HCT116 (cell line): Measurements from ENCODE around the gene VASN. TPM values are rescaled to one million over a fixed set of nuclear protein-coding genes. Genes with fewer than 3 reads are reported as not detected.

Experiments used
- ATAC-seq: fragments of 200-7000 bp; cut with Tn5 transposase; 2 replicates; pipeline ENCODE4 v1.9.1; 2020; ENCODE audit warnings: mild to moderate bottlenecking, moderate library complexity
- BruUV-seq: library from RNA; stranded (reverse); fragments of 400-500 nt; replicated peaks from 2 replicates; lab custom pipeline; 2021; lab: Mats Ljungman, UMichigan
- CTCF ChIA-PET: fragments of 300-600 bp; sonication (Branson Sonifier 250); formaldehyde crosslinking; loops from one replicate; lab custom pipeline; 2021; ENCODE audit warnings: antibody characterized with exemption; lab: Charles Lee
- POLR2A ChIA-PET: fragments of 300-600, 350-600 bp; sonication (Branson Sonifier 250); formaldehyde crosslinking; loops from one replicate; lab custom pipeline; 2021; ENCODE audit warnings: antibody characterized with exemption; lab: Charles Lee
- RAD21 ChIA-PET, 2 experiments: fragments of 300-600 bp; sonication (Branson Sonifier 250); formaldehyde crosslinking; loops; one replicate each; lab custom pipeline; 2023; ENCODE audit warnings: low total read pairs in 2 of 2; ENCODE audit not compliant: uncharacterized antibody in 2 of 2, unreplicated experiment in 2 of 2, low non-redundant PET in 1 of 2; lab: Charles Lee
- DNase-seq: peaks from one replicate; pipeline ENCODE4 v3.0.0-alpha.2; 2010; ENCODE audit warnings: low read depth, low spot score
- H2AFZ ChIP-seq: fragments of 200-600 bp; shearing (Covaris generic), sonication (generic); 2 replicates; pipeline ENCODE4 v1.6.1; 2017; ENCODE audit warnings: low read depth, mixed run types, mixed read lengths, antibody characterized with exemption, low read length; ENCODE audit not compliant: poor library complexity, severe bottlenecking
- H3K27ac ChIP-seq: 2 replicates; pipeline ENCODE4 v1.5.1; 2012; ENCODE audit warnings: low read depth, low read length
- H3K27me3 ChIP-seq: fragments of 200-600 bp; sonication (generic); 2 replicates; pipeline ENCODE4 v1.6.1; 2016; ENCODE audit warnings: mixed run types, low read length, mixed read lengths; ENCODE audit not compliant: insufficient read depth
- H3K36me3 ChIP-seq, 2 experiments: fragments of 200-500 bp in 1 of 2; fragments of 200-600 bp in 1 of 2; sonication (Bioruptor generic) in 1 of 2; sonication (generic) in 1 of 2; 2 replicates each; pipeline versions ENCODE4 v1.5.1 to v1.6.1; 2014 to 2016; ENCODE audit warnings: low read length in 2 of 2, inconsistent platforms in 1 of 2, mixed read lengths in 1 of 2, mixed run types in 1 of 2; ENCODE audit not compliant: insufficient read depth in 2 of 2, control insufficient read depth in 1 of 2
- H3K4me1 ChIP-seq, 2 experiments: fragments of 200-600 bp in 1 of 2; sonication (generic) in 1 of 2; 2 replicates each; pipeline versions ENCODE4 v1.5.1 to v1.6.1; 2012 to 2017; ENCODE audit warnings: low read length in 2 of 2, inconsistent platforms in 1 of 2, mild to moderate bottlenecking in 1 of 2, mixed read lengths in 1 of 2, mixed run types in 1 of 2, moderate library complexity in 1 of 2; ENCODE audit not compliant: insufficient read depth in 2 of 2, control insufficient read depth in 1 of 2
- H3K4me2 ChIP-seq: fragments of 200-600 bp; sonication (generic); 2 replicates; pipeline ENCODE4 v1.6.1; 2017; ENCODE audit warnings: mixed run types, low read length, mixed read lengths
- H3K4me3 ChIP-seq, 2 experiments: fragments of 200-600 bp in 1 of 2; sonication (generic) in 1 of 2; replicated peaks in 1 of 2; 2 replicates each; pipeline ENCODE4 v1.5.1; 2011 to 2016; ENCODE audit warnings: low read length in 2 of 2, control low read depth in 1 of 2, low read depth in 1 of 2, mild to moderate bottlenecking in 1 of 2, mixed read lengths in 1 of 2, mixed run types in 1 of 2
- H3K79me2 ChIP-seq: fragments of 200-600 bp; sonication (generic); 2 replicates; pipeline ENCODE4 v1.6.1; 2017; ENCODE audit warnings: mild to moderate bottlenecking, mixed run types, low read length, moderate library complexity, mixed read lengths; ENCODE audit not compliant: insufficient read depth
- H3K9ac ChIP-seq: fragments of 200-600 bp; sonication (generic); 2 replicates; pipeline ENCODE4 v1.6.1; 2016; ENCODE audit warnings: low read length, mixed read lengths
- H3K9me2 ChIP-seq: fragments of 200-600 bp; sonication (generic), shearing (Covaris generic); 2 replicates; pipeline ENCODE4 v1.6.1; 2017; ENCODE audit warnings: mixed run types, mild to moderate bottlenecking, moderate library complexity; ENCODE audit not compliant: insufficient read depth
- H3K9me3 ChIP-seq, 2 experiments: fragments of 200-500 bp in 1 of 2; fragments of 200-600 bp in 1 of 2; sonication (Bioruptor generic) in 1 of 2; sonication (generic) in 1 of 2; 2 replicates each; pipeline ENCODE4 v1.6.1; 2014 to 2017; ENCODE audit warnings: low read length in 2 of 2, mixed read lengths in 2 of 2, inconsistent platforms in 1 of 2, low read depth in 1 of 2, mild to moderate bottlenecking in 1 of 2, mixed run types in 1 of 2, moderate library complexity in 1 of 2; ENCODE audit not compliant: control insufficient read depth in 1 of 2, insufficient read depth in 1 of 2
- H4K20me1 ChIP-seq: fragments of 200-600 bp; sonication (generic), shearing (Covaris generic); 2 replicates; pipeline ENCODE4 v1.6.1; 2017; ENCODE audit warnings: mixed run types, mild to moderate bottlenecking, moderate library complexity; ENCODE audit not compliant: insufficient read depth
- CTCF ChIP-seq, 3 experiments: fragments of 200-600 bp in 1 of 3; sonication (generic) in 1 of 3; IDR thresholded peaks in 2 of 3; conservative IDR thresholded peaks in 1 of 3; 2 replicates each; pipeline ENCODE4 v1.5.1; 2012 to 2017; ENCODE audit warnings: low read depth in 2 of 3, low read length in 2 of 3, antibody characterized with exemption in 1 of 3, borderline replicate concordance in 1 of 3, control low read depth in 1 of 3, mild to moderate bottlenecking in 1 of 3, mixed read lengths in 1 of 3, mixed run types in 1 of 3, moderate library complexity in 1 of 3; ENCODE audit not compliant: insufficient read depth in 1 of 3
- ELF1 ChIP-seq: IDR thresholded peaks from 2 replicates; pipeline ENCODE4 v1.6.1; 2012; ENCODE audit warnings: low read depth, borderline replicate concordance
- RAD21 ChIP-seq: IDR thresholded peaks from 2 replicates; pipeline ENCODE4 v1.6.1; 2012; ENCODE audit warnings: low read depth, mild to moderate bottlenecking
- SP1 ChIP-seq: IDR thresholded peaks from 2 replicates; pipeline ENCODE4 v1.6.1; 2012; ENCODE audit warnings: low read depth
- YY1 ChIP-seq: IDR thresholded peaks from 2 replicates; pipeline ENCODE4 v1.6.1; 2011; ENCODE audit warnings: low read length, low read depth, moderate library complexity, mild to moderate bottlenecking; ENCODE audit not compliant: insufficient replicate concordance; ENCODE audit errors: extremely low read depth
- ZBTB33 ChIP-seq: IDR thresholded peaks from 2 replicates; pipeline ENCODE4 v1.6.1; 2011; ENCODE audit warnings: mild to moderate bottlenecking, low read length, moderate library complexity; ENCODE audit not compliant: insufficient replicate concordance; ENCODE audit errors: extremely low read depth
- ZNF274 ChIP-seq: fragments of 200-500 bp; sonication (Bioruptor generic); IDR thresholded peaks from 2 replicates; pipeline ENCODE4 v1.6.1; 2014; ENCODE audit warnings: mild to moderate bottlenecking, low read depth, low read length, inconsistent platforms
- intact Hi-C: fragments of 100-400 bp; cut with micrococcal nuclease; formaldehyde crosslinking; loops from 2 replicates; pipeline ENCODE4 v1.10.0; 2022
- total RNA-seq: library from RNA; stranded (reverse); gene quantifications from one replicate; pipeline ENCODE4 v1.2.1, GENCODE V29; 2021; ENCODE audit not compliant: unreplicated experiment

VASN gene
- total RNA-seq, 1 experiment from 2014 or later = 6.3 TPM

GRCh38 chr16:4358236-4358635, 13.4 kb upstream of the VASN start:
- ChIA-PET POLR2A (no interaction called here), RAD21 (no interaction called here), CTCF (interaction anchor here (4.4 kb wide), 1 partner anchor 45 kb away, joined by 52 read pairs; no protein-coding TSS in a partner anchor)
- no peaks in the 10 kb centered on the region for H3K9me2 ChIP-seq
- no peak overlapping the region for H3K27ac ChIP-seq
- ATAC-seq (no peak), DNase-seq (no peak)
- H3K36me3 ChIP-seq = no peaks in the 10 kb centered on the region; a peak in 1 of 4 replicates
- H3K4me3 ChIP-seq = no peak overlapping the region
- H3K9me3 ChIP-seq = no peaks in the 10 kb centered on the region
- BruUV-seq = no TSS peak
- no peak overlapping the region for H3K4me2 ChIP-seq
- H2AFZ ChIP-seq = no peak overlapping the region
- H3K4me1 ChIP-seq = peaks cover 6 to 12% of the 10 kb centered on the region in 2 experiments
- H4K20me1 ChIP-seq = no peaks in the 10 kb centered on the region
- intact Hi-C loops = no loop called here
- no peak for TF ChIP-seq ELF1
- TF ChIP-seq ZNF274 = no peak
- H3K27me3 ChIP-seq = no peaks in the 10 kb centered on the region
- H3K79me2 ChIP-seq = no peaks in the 10 kb centered on the region
- H3K9ac ChIP-seq = no peak overlapping the region

GRCh38 chr16:4358831-4359561, 12.7 kb upstream of the VASN start:
- Histone ChIP-seq H3K9me3 (no peaks in the 10 kb centered on the region), H3K36me3 (no peaks in the 10 kb centered on the region; a peak in 1 of 4 replicates), H3K79me2 (no peaks in the 10 kb centered on the region), H3K4me2 (no peak overlapping the region), H3K4me1 (peaks cover 6 to 12% of the 10 kb centered on the region in 2 experiments), H3K9ac (no peak overlapping the region), H3K4me3 (no peak overlapping the region), H2AFZ (no peak overlapping the region)
- no TSS peak for BruUV-seq
- intact Hi-C loops = loop anchor here (1.0 kb wide), 1 partner anchor 43 kb away; no protein-coding TSS in a partner anchor
- ChIA-PET RAD21 (interaction anchor here (1.0 to 1.8 kb wide), 3 partner anchors 15 to 44 kb away, joined by 3 to 13 read pairs (median 9); no protein-coding TSS in a partner anchor), CTCF (interaction anchor here (0.7 to 4.4 kb wide), 4 partner anchors 10 to 44 kb away, joined by 3 to 52 read pairs (median 4); no protein-coding TSS in a partner anchor), POLR2A (no interaction called here)
- peak; percentile 63 for ATAC-seq
- TF ChIP-seq RAD21 = peak; percentile 95
- no peak for TF ChIP-seq SP1
- TF ChIP-seq YY1 = no peak
- no peak for TF ChIP-seq ZBTB33
- peak; percentile 92 to 94 (median 92) for TF ChIP-seq CTCF (IDR thresholded peaks at IDR 0.05 in 2 of 3, conservative IDR thresholded peaks at IDR 0.05 in 1 of 3; ENCODE audit: borderline replicate concordance in 1 of 3, insufficient read depth in 1 of 3, low read depth in 2 of 3, low read length in 2 of 3)
- TF ChIP-seq, all 23 proteins: peak for 2
- Histone ChIP-seq H4K20me1 (no peaks in the 10 kb centered on the region), H3K27ac (no peak overlapping the region), H3K9me2 (no peaks in the 10 kb centered on the region), H3K27me3 (no peaks in the 10 kb centered on the region)
- DNase-seq = no peak
